Inflammatory macrophage (primary cell): ENCODE measurements around the gene ZNF850.
"Not testable (repeated sequence)": the region's sequence is repeated elsewhere in the genome, so short reads cannot be mapped to it uniquely, and the experiment has no call there.

ENCODE experiments used
- DNase-seq, 2 donors: peaks; one replicate each; pipeline ENCODE4 v3.0.0-alpha.2; 2020 to 2022
- total RNA-seq, 18 experiments: gene quantifications; one replicate each; lab custom pipeline; 2026; ENCODE audit warnings: mixed read lengths in 6 of 18, inconsistent platforms in 2 of 18; lab: John Stamatoyannopoulos, UW

The ZNF850 gene
- total RNA-seq = 0.63 to 16.9 (median 7.5) reads per million in 18 experiments

DNA sequence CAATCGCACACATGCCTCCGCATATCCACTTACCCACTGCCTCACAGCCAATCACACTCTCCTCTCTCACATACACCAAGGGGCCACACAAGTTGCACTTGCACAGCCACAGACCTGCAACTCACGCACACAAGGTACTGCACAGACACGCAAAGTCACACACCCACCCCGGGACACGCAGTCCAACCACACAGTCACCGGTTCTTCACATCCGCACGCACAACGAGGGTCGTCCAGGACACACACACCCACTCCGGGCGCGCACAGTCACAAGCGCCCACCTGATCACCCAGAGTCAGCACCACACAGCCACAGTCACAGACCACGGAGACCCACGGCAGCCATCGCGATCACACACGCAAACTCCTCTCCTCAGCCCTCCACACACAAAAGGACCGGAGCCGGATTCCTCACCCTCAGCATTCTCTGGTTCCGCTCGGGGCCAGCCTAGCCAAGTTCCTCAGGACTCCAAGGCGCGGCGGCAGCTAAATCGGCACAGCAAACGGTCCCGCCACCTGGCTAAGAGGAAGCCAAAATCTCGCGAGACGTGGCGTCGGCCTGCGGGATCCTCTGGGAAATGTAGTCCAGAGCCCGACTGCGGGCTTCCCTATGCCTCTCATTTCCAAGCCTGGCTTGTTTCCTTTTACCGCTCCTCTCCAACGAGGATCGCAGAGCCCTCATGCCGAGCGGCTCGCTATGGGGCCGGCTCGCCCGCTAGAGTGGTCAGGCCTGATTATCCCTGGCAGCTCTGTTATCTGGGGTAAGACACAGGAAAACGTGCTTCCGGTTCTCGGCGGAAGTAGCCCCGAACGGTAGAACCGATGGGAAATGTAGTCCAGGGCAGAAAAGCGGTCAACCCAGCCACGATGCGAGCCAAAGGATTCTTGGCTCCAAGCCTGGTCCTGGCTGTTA is at the start of gene ZNF850:
ZNF850 (minus strand) TSS at position 497 of the 912 bp plus-strand sequence. CDS start 10,201 bp downstream, outside the sequence.
- DNase-seq = peak; percentile 94 to 98

DNA sequence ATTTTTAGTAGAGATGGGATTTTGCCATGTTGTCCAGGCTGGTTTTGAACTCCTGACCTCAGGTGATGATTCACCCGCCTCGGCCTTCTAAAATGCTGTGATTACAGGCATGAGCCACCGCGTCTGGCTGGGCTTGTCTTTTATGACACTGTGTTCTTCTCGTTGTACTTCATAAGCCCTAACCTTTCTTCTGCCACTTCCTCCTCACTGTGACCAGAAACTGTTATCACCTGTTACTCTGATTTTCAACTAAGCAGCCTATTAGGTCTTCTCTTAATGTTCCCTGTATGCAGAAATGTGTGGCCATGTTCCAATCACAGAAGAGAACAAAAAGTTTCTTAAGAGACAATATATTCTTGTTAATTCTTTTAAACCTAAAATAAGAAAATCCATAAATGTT is 49.2 kb upstream of the ZNF850 start:
- no peak for DNase-seq

GRCh38 chr19:36819130-36819630 is 46.6 kb upstream of the ZNF850 start:
- DNase-seq = no peak

DNA sequence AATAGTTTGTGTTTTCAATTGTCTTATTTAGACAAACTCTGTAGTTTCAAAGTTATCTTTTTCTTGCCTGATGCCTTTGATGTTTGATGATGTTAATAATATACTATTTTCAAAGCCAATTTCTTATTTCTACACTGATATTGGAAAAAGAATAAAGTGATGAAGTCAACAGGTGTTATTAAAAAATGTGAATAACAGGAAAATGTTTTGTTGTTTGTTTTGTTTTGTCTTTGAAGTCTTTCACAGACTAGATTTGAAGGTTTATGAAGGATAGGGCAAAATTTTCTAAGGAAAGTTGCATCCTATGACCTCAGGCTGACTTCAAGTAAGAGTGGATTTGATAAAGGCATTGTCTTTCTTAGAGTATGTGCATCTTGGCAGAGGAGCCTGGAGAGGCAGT is 34.4 kb upstream of the ZNF850 start:
- no peak for DNase-seq

DNA sequence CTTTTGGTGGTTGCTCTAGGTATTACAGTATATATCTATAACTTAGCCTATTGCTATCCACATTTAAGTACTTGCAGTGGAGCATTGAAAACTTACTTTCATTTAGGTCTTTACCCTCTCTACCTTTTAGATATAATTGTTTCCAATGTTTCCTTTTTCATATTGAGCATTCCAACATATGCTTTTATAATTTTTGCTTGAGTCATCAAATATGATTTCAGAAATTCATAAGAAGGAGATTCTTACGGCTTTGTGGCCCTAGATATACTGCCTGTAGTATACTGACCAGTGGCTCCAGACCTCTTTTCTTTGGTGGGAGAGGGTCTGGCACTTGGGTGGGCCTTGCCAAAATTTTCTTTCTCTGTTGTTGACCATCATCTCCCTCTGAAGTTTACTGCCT is 32.8 kb upstream of the ZNF850 start:
- no peak for DNase-seq

- DNase-seq = no peak
Observed at GRCh38 chr19:36797786-36798108, 25.1 kb upstream of the ZNF850 start.

DNA sequence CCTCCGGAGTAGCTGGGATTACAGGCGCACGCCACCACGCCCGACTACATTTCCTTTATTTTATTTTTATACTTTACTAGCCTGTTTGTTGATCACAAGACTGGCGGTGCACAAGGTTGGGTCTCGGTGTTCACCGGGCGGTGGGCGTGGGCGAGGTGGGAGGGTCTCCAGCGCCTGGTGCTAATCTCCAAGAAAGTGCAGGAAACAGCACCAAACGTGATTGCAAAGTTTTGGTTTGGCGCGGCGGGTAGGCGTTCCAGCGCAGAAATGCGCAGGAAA is 24.0 kb upstream of the ZNF850 start:
- no peak for DNase-seq

DNA sequence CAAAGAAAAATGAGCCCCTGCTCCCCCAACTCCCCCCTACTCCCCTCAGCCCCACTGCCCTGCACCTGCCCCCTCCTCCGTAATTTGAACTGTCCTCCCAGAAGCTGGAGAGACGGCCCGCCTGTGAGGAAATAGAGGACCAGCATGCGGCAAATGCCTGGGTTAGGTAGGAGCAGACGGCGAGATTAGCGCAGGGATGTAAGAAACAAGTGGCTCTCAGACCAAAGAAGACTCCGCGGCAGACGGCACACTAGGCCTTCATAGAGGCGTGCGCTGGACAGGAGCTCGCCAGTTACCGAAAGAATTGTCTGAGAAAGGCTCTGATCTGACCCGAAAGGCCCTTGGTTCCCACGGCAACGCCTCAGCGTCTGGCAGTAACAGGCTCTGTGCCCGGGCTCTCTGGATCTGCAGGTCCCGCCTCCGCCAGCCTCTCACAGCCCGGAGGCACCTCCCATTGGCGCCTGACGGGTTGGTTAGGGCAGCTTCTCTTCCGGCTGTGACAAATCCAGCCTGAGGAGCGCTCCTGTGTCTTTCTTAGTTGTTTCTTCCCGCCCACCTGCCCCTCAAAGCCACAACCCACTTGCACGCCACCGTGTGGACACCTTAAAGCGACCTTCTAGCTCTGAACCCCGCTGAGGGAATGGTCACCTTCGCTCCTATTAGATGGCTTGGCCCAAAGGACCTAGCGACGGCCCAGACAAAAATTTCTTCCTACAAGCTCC is 19.0 kb upstream of the ZNF850 start:
- DNase-seq = peak in 1 of 2 donors; percentile 2

DNA sequence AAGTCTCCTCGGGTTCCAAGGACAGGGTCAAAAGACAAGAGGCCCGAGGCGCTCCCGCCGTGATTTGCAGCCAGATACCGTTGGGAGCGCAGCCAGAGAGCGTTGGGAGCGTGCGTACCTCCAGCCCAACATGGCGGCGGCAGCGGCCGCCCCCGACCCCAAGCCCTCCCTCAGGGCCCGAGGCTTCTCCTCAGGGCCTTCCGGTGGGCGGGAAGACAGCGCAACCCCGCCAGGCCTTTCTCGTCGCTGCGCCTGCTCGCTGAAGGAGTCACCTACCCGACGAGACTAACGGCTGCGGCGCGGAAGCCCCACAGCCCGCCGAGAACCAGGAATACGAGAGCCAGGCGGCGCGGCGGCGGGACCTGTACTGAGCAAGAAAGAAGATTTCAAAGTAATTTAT is 3.2 kb upstream of the ZNF850 start:
- DNase-seq = no peak

GRCh38 chr19:36773223-36773579 is 594 bp upstream of the ZNF850 start:
- DNase-seq = no peak

- peak; percentile 54 to 64 for DNase-seq
Observed at GRCh38 chr19:36771261-36772231, 1.1 kb downstream of the ZNF850 start.

GRCh38 chr19:36750066-36750691 is 22.4 kb downstream of the ZNF850 start:
- DNase-seq = no peak

DNA sequence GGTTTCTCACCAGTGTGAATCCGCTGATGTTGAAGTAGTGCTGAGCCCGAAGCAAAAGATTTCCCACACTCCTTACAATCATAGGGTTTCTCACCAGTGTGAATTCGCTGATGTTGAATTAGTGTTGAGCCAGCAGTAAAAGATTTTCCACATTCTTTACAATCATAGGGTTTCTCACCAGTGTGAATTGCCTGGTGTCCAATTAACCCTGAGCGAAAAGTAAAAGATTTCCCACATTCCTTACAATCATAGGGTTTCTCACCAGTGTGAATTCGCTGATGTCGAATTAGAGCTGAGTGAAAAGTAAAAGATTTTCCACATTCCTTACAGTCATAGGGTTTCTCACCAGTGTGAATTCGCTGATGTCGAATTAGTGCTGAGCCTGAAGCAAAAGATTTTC is 23.0 kb downstream of the ZNF850 start:
- DNase-seq = not testable (repeated sequence)

GRCh38 chr19:36748431-36749275 is 24.0 kb downstream of the ZNF850 start:
- no peak for DNase-seq

DNA sequence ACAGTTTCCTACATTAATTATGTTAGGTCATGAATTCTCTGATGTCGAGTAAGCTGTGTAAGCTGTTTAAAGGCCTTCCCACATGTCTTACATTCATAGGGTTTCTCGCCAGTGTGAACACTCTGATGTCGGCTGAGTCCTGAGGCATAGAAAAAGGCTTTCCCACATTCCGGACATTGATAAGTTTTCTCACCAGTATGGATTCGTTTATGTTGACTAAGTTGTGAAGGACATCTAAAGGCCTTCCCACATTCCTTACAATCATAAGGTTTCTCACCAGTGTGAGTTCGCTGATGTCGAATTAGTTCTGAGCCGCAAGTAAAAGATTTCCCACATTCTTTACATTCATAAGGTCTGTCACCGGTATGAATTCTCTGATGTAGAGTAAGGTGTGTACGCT is 24.9 kb downstream of the ZNF850 start:
- no peak for DNase-seq

DNA sequence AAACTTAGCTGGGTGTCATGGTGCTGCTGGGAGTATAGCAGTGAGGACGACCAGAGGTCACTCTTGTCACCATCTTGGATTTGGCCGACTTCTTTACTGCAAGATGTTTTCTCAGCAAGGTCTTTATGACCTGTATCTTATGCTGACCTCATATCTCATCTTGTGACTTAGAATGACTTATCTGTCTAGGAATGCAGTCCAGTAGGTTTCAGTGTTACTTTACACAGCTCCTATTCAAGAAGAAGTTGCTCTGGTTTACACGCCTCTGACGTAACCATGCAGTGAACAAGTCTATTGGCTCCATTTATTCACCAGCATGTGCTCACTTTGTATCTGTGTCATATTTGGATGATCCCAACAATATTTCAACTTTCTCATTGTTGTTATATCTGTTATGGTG is 26.7 kb downstream of the ZNF850 start:
- no peak for DNase-seq

DNA sequence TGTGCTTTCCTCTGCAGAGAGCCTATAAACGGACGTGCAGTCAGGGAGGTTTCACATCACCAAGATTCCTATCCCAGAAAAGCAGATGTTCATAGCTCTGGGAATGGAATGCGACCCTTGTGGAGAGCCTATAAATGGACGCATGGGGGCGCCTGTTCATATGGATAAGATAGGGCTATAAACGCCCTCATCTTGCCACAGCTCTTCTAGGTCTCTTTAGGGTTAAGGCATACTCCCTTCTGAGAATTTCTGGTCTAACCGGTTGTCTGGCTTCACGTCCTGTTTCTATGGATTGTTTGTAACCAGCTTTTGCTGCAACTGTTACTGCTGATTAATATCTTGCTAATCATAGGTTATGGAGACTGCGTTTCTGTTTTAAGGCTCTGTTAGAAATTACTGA is 36.4 kb downstream of the ZNF850 start:
- DNase-seq = not testable (repeated sequence)

- DNase-seq = no peak
Observed at GRCh38 chr19:36719687-36720556, 52.7 kb downstream of the ZNF850 start.

DNA sequence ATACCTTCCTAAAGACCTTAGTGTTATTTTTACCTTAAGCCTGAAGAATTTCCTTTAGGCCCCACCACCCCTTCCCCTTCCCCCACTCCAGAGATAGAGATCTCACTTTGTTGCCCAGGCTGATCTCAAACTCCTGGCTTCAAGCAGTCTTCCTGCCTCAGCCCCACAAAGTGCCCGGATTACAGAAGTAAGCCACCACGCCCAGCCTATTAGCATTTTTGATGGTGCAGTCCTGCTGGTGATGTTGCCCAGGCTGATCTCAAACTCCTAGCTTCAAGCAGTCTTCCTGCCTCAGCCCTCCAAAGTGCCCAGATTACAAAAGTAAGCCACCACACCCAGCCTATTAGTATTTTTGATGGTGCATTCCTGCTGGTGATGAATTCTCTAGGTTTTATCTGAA is 63.2 kb downstream of the ZNF850 start:
- DNase-seq = no peak

GRCh38 chr19:36707134-36707533 is 65.5 kb downstream of the ZNF850 start:
- no peak for DNase-seq
